ENCODE results near the gene DCUN1D2. TPM values are rescaled to one million over a fixed set of nuclear protein-coding genes. Genes with fewer than 3 reads are reported as not detected.

DCUN1D2 gene
- total and polyA plus RNA-seq, 9 donors: 9.7 to 31.4 (median 16.4) TPM

DNA sequence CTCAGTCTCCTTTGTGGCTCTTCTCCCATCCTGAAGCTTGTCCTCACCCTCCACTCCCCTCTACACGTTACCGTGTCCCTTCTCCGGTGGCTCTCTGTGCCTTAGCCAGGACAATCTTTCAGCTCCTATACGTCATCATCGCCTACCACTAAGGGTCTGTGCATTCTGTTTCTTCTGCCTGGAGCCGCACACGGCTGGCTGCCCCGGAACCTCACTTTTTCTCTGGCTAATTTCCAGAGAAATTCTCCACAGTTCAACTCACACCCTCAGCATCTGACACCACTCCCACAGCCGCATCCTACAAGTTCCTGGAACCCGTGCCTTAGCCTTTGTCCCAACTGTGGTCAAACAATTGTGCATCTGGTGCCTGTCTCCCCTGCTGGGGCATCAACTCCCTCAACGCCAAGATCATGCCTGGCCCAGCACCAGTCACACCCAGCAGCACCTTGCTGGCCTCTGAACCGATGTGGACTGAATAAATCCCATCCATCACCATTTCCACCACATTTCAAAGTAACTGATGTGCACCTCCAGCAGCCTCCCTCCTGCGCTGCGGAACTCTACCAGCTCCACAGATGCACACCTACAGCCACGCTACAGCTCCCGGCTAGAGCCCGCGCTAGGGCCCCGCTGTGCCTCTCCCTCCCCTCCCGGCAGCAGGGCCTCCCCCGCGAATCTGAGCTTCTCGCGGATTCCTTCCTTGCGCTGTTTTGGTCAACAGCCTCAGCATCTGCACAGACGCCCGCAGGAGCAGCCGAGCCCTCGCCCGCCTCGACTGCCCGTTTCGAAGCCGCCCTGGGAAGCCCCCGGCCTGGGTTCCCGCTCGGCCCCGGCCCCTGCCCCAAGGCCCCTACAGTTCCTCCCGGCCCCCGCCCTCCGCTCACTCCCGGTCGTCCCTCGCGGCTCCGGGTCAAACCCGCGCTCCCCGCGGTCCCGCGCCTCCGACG is 689 bp downstream of the DCUN1D2 start:
- 2 to 3% (median 2%) methylated on average over 43 to 54 of the region's 54 CpGs for WGBS, 3 donors
- peak in 2 of 5 donors; percentile 50 to 66 for DNase-seq
- Histone ChIP-seq H3K9me3 (no peaks in the 10 kb centered on the region), H3K36me3 (no peaks in the 10 kb centered on the region), H3K4me3 (peak overlapping the region; percentile 76), H3K27ac (peak overlapping the region in 1 of 2 donors; percentile 90), H3K27me3 (no peaks in the 10 kb centered on the region), H3K4me1 (ENCODE audit: insufficient read depth) (peaks cover 12% of the 10 kb centered on the region)
- TF ChIP-seq, protein P1, sequence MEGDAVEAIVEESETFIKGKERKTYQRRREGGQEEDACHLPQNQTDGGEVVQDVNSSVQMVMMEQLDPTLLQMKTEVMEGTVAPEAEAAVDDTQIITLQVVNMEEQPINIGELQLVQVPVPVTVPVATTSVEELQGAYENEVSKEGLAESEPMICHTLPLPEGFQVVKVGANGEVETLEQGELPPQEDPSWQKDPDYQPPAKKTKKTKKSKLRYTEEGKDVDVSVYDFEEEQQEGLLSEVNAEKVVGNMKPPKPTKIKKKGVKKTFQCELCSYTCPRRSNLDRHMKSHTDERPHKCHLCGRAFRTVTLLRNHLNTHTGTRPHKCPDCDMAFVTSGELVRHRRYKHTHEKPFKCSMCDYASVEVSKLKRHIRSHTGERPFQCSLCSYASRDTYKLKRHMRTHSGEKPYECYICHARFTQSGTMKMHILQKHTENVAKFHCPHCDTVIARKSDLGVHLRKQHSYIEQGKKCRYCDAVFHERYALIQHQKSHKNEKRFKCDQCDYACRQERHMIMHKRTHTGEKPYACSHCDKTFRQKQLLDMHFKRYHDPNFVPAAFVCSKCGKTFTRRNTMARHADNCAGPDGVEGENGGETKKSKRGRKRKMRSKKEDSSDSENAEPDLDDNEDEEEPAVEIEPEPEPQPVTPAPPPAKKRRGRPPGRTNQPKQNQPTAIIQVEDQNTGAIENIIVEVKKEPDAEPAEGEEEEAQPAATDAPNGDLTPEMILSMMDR (IDR thresholded peaks at IDR 0.05): no peak
- TF ChIP-seq EP300 (IDR thresholded peaks at IDR 0.05) (no peak), POLR2A (IDR thresholded peaks at IDR 0.05) (no peak)
- intact Hi-C loops (cut with DNase I): no loop called here

DNA sequence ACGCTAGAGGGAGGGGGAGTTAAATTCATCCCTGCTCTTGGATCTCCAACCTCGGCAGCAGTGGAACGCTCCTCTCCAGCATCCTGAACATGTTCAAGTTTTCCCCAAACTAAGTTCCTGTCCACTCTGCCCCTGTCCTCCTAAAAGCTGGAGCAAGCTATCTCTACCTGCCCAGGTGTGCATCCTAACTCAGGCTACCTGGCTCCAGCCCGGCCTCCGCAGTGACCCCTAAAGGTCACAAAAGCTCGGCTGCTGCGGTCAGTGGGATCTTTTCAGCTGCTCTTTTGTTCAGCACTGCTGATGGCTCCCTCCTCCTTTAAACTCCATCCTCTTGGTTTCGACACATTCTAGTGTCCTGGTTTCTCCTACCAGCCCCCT is 1.4 kb downstream of the DCUN1D2 start:
- Histone ChIP-seq H3K4me3 (peak overlapping the region; percentile 76), H3K27me3 (no peaks in the 10 kb centered on the region), H3K27ac (no peak overlapping the region), H3K9me3 (no peaks in the 10 kb centered on the region), H3K4me1 (ENCODE audit: insufficient read depth) (peaks cover 12% of the 10 kb centered on the region), H3K36me3 (no peaks in the 10 kb centered on the region)
- WGBS, 3 donors: 23 to 28% (median 28%) methylated on average over 8 of the region's 8 CpGs
- peak in 1 of 5 donors; percentile 35 for DNase-seq
- intact Hi-C loops (cut with DNase I): no loop called here
- TF ChIP-seq POLR2A (IDR thresholded peaks at IDR 0.05) (no peak), EP300 (IDR thresholded peaks at IDR 0.05) (no peak)
- TF ChIP-seq, protein P1 (IDR thresholded peaks at IDR 0.05): no peak

DNA sequence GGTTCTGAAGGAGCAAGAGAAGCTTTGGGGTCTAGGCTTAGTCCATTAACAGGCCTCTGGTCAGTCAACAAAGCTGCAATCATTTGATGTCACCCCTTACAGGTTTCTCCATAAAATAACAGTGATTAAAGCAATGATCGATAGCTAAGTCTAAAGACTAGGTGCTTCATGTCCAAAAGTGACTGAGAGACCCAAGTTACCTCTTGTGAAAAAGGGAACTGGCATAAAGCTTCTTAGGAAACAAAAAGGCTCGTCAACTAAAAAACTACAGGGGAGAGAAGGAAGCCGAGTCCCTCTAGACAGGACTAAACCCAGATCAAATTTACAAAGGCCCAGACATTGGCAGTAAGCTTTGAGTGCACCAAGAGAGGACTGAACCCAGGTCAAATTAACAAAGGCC is 2.2 kb downstream of the DCUN1D2 start:
- peaks cover 12% of the 10 kb centered on the region for H3K4me1 ChIP-seq (ENCODE audit: insufficient read depth)
- H3K36me3 ChIP-seq: no peaks in the 10 kb centered on the region
- no peak overlapping the region for H3K4me3 ChIP-seq
- no peaks in the 10 kb centered on the region for H3K9me3 ChIP-seq
- WGBS, 3 donors: 93 to 96% (median 95%) methylated on average over 3 of the region's 3 CpGs
- TF ChIP-seq POLR2A (IDR thresholded peaks at IDR 0.05): no peak
- no peaks in the 10 kb centered on the region for H3K27me3 ChIP-seq
- intact Hi-C loops (cut with DNase I): no loop called here
- no peak overlapping the region for H3K27ac ChIP-seq
- no peak for DNase-seq

DNA sequence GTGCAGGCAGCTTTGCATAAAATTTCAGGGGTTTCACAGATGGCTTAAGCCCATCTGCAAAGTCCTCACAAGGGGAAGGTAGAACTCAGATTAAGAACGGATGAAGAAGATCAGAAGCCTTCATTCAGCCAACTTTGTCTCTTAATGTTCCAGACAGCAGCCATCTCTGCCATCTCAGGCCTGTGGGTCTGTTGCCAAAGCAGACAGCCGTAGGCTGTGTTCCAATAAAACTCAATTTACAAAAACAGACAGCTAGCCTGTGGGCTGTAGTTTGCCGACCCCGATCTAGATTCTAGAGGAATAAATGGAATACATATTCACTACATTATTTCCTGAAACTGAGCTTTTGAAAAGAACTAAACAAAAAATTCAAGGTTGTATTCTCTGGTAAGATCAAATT is 3.8 kb downstream of the DCUN1D2 start:
- no peak overlapping the region for H3K4me3 ChIP-seq
- 58 to 69% (median 60%) methylated on average over 4 of the region's 4 CpGs for WGBS, 3 donors
- intact Hi-C loops (cut with DNase I): no loop called here
- no peak overlapping the region for H3K27ac ChIP-seq
- peaks cover 9% of the 10 kb centered on the region for H3K4me1 ChIP-seq (ENCODE audit: insufficient read depth)
- DNase-seq: no peak
- no peaks in the 10 kb centered on the region for H3K36me3 ChIP-seq
- TF ChIP-seq, protein P1 (IDR thresholded peaks at IDR 0.05): no peak
- no peaks in the 10 kb centered on the region for H3K9me3 ChIP-seq
- no peaks in the 10 kb centered on the region for H3K27me3 ChIP-seq

DNA sequence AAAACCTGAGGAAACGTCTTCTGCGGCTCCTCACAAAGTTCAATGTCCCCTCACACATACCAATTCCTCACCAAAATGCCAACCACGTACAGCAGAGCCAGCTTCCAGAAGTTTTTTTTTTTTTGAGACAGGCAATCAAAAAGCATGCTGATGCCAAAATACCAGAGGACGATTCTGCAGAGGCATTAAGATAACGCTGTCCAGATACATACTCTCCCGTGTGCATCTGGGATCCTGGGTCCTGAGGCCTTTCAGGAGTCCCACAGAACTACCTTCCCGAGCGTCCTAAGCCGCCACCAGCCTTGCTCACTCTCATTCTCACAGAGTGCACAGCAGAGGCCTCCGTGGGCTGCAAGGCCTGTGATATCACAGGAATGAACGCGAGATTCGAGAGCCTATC is 5.0 kb downstream of the DCUN1D2 start:
- no peak overlapping the region for H3K4me3 ChIP-seq
- peaks cover 9% of the 10 kb centered on the region for H3K4me1 ChIP-seq (ENCODE audit: insufficient read depth)
- no peak for TF ChIP-seq POLR2A (IDR thresholded peaks at IDR 0.05)
- TF ChIP-seq EP300 (IDR thresholded peaks at IDR 0.05): no peak
- TF ChIP-seq, protein P1 (IDR thresholded peaks at IDR 0.05): no peak
- no peaks in the 10 kb centered on the region for H3K27me3 ChIP-seq
- DNase-seq: no peak
- 60 to 75% (median 62%) methylated on average over 13 of the region's 13 CpGs for WGBS, 3 donors
- no peaks in the 10 kb centered on the region for H3K36me3 ChIP-seq
- intact Hi-C loops (cut with DNase I): no loop called here
- H3K27ac ChIP-seq: no peak overlapping the region
- no peaks in the 10 kb centered on the region for H3K9me3 ChIP-seq

All from ovary (tissue), 9 donors.